Endothelial cell (in vitro differentiated cells): Measurements from ENCODE around the gene FHAD1. TPM values are rescaled to one million over a fixed set of nuclear protein-coding genes. Genes with fewer than 3 reads are reported as not detected.

Experiments used
- DNase-seq: peaks from one replicate; pipeline ENCODE4 v3.0.0; 2021; ENCODE audit warnings: low spot score
- H3K27ac Mint-ChIP-seq: one replicate; pipeline ENCODE4 v1.8.0; 2021; ENCODE audit warnings: mixed read lengths, inconsistent platforms; ENCODE audit not compliant: unreplicated experiment
- H3K27me3 Mint-ChIP-seq: one replicate; pipeline ENCODE4 v1.8.0; 2021; ENCODE audit warnings: mild to moderate bottlenecking, moderate library complexity, mixed read lengths, inconsistent platforms; ENCODE audit not compliant: unreplicated experiment
- H3K36me3 Mint-ChIP-seq: one replicate; pipeline ENCODE4 v1.8.0; 2021; ENCODE audit warnings: mild to moderate bottlenecking, low read depth, mixed read lengths, inconsistent platforms; ENCODE audit not compliant: unreplicated experiment
- H3K4me1 Mint-ChIP-seq: one replicate; pipeline ENCODE4 v1.8.0; 2021; ENCODE audit warnings: mild to moderate bottlenecking, mixed read lengths, inconsistent platforms; ENCODE audit not compliant: unreplicated experiment
- H3K4me3 Mint-ChIP-seq: one replicate; pipeline ENCODE4 v1.8.0; 2021; ENCODE audit warnings: mild to moderate bottlenecking, mixed read lengths, inconsistent platforms; ENCODE audit not compliant: unreplicated experiment
- H3K9me3 Mint-ChIP-seq: one replicate; pipeline ENCODE4 v1.8.0; 2021; ENCODE audit warnings: mixed read lengths, inconsistent platforms; ENCODE audit not compliant: unreplicated experiment
- CTCF ChIP-seq: fragments of 200-600 bp; sonication (generic); IDR thresholded peaks from one replicate; pipeline ENCODE4 v1.5.0; 2021; ENCODE audit warnings: antibody characterized with exemption; ENCODE audit not compliant: unreplicated experiment
- total RNA-seq: library from RNA; stranded (reverse); fragmentation: NEBNext Ultra II Directional; extraction: Animal tissue kit (Norgen Biotek cat#: 25700); gene quantifications from one replicate; pipeline ENCODE4 v1.2.1, GENCODE V29; 2021; ENCODE audit not compliant: unreplicated experiment

Gene FHAD1
- total RNA-seq, 1 donor from 2014 or later = 2.1 TPM

DNA sequence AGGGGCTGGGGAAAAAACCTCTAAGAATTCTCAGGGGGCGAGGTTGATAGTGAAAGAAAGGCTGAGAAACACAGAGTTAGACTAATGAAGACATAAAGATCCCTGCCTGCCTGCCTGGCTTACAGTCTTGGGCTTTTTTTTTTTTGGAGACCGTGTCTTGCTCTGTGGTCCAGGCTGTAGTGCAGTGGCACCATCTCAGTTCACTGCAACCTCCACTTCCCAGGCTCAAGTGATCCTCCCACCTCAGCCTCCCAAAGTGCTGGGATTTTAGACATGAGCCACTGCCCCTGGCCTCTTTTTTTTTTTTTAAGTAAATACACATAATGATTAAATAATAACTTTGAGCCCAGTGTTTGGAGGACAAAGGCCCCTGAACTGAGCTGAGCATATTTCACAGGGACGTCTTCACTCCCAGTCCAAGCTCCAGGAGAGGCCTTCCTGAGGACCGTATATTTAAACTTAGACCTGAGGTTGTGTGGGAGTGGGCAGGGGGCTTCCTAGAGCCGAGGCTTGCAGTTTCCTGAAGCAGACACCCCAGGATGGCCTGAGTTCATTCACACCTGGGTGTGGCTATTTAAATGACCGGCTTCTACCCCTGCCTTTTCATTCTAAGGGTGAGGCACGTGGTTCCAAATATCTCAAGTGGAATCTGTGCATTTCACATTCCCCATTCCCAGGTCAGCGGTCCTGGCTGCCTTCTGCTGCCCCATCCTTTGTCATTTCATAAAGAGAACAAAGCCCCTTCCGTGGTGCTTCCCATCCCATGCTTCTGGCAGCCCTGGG lies 146.6 kb downstream of the FHAD1 start:
- Mint-ChIP-seq H3K4me1 (no peaks in the 10 kb centered on the region), H3K9me3 (no peaks in the 10 kb centered on the region), H3K27me3 (no peaks in the 10 kb centered on the region), H3K27ac (no peak overlapping the region), H3K4me3 (no peak overlapping the region), H3K36me3 (no peaks in the 10 kb centered on the region)
- no peak for TF ChIP-seq CTCF
- DNase-seq = no peak

DNA sequence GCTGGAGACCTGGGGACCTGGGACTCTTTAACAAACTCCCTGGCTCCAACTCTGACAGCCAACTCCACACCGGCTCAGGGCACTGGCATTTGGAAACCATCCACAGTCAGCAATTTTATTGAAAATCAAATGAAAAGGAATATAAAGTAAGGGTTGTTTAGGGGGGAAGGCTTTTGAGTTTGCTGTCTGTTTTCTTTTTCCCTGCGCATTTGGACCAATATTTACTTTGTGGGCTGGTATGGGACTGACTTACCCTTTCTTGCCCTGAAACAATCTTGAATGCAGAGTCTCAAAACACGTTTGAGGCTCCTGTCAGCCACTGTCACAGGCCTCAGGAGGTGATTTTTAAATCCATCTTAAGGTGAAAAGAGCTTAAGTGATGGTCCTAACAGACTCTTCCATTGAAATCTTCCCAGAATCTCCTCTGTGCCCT lies 147.3 kb downstream of the FHAD1 start:
- H3K36me3 Mint-ChIP-seq = no peaks in the 10 kb centered on the region
- no peak overlapping the region for H3K27ac Mint-ChIP-seq
- no peak for DNase-seq
- H3K27me3 Mint-ChIP-seq = no peaks in the 10 kb centered on the region
- H3K4me1 Mint-ChIP-seq = no peaks in the 10 kb centered on the region
- H3K4me3 Mint-ChIP-seq = no peak overlapping the region
- no peak for TF ChIP-seq CTCF
- no peaks in the 10 kb centered on the region for H3K9me3 Mint-ChIP-seq

DNA sequence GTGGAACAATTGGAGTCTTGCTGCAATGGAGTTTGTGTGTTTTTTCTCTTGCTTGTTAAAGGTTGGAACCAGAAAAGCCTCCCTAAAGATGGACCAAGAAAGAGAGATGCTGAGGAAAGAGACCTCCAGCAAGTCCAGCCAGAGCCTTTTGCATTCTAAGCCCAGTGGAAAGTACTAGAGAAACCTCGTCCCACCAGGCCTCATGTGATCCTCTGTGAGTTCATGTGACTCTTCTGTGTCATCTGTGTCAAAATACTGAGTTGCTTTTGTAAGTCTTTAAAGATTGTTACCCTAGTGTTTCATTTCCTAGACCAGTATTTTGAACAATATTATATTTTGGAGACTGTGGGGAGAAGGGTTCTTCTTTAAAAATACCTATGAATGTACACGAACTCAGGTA lies 150.2 kb downstream of the FHAD1 start:
- H3K9me3 Mint-ChIP-seq = no peaks in the 10 kb centered on the region
- H3K4me1 Mint-ChIP-seq = no peaks in the 10 kb centered on the region
- H3K4me3 Mint-ChIP-seq = no peak overlapping the region
- H3K36me3 Mint-ChIP-seq = no peaks in the 10 kb centered on the region
- no peak for TF ChIP-seq CTCF
- H3K27ac Mint-ChIP-seq = no peak overlapping the region
- no peak for DNase-seq
- H3K27me3 Mint-ChIP-seq = no peaks in the 10 kb centered on the region

- DNase-seq = no peak
- H3K4me1 Mint-ChIP-seq = no peaks in the 10 kb centered on the region
- no peaks in the 10 kb centered on the region for H3K9me3 Mint-ChIP-seq
- H3K27me3 Mint-ChIP-seq = no peaks in the 10 kb centered on the region
- H3K27ac Mint-ChIP-seq = no peak overlapping the region
- no peaks in the 10 kb centered on the region for H3K36me3 Mint-ChIP-seq
- H3K4me3 Mint-ChIP-seq = no peak overlapping the region
- no peak for TF ChIP-seq CTCF
Measured at GRCh38 chr1:15399710-15400109, 152.7 kb downstream of the FHAD1 start.

DNA sequence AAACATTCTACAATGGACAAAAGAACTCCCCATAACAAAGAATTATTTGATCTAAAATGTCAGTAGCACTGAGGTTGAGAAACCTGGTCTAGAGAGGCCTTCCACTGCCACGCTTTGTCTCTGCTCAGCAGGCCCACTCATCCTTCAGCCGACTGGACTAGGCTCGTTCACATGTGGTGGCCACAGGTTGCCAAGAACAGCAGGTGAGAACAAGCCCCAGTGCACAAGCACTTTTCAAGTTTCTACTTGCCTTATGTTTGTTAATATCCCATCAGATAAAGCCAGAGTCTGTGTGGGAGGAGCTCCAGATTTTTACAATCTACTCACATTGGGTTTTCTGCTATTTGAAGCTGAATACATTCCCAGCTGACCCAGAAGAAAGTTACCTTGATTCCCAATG lies 153.6 kb downstream of the FHAD1 start:
- Mint-ChIP-seq H3K4me1 (no peaks in the 10 kb centered on the region), H3K27ac (no peak overlapping the region), H3K27me3 (no peaks in the 10 kb centered on the region), H3K36me3 (no peaks in the 10 kb centered on the region), H3K9me3 (no peaks in the 10 kb centered on the region), H3K4me3 (no peak overlapping the region)
- no peak for TF ChIP-seq CTCF
- DNase-seq = no peak
